CD4-positive, alpha-beta T cell treated with Interleukin-12 subunit alpha and Interleukin-12 subunit beta, for 1 hour (primary cell): ENCODE data around the gene RUFY3.
"Not testable (repeated sequence)": the region's sequence is repeated elsewhere in the genome, so short reads cannot be mapped to it uniquely, and the experiment has no call there.

Experiments used
- DNase-seq: peaks from one replicate; pipeline ENCODE4 v3.0.0-alpha.2; 2020

RUFY3 gene

DNA sequence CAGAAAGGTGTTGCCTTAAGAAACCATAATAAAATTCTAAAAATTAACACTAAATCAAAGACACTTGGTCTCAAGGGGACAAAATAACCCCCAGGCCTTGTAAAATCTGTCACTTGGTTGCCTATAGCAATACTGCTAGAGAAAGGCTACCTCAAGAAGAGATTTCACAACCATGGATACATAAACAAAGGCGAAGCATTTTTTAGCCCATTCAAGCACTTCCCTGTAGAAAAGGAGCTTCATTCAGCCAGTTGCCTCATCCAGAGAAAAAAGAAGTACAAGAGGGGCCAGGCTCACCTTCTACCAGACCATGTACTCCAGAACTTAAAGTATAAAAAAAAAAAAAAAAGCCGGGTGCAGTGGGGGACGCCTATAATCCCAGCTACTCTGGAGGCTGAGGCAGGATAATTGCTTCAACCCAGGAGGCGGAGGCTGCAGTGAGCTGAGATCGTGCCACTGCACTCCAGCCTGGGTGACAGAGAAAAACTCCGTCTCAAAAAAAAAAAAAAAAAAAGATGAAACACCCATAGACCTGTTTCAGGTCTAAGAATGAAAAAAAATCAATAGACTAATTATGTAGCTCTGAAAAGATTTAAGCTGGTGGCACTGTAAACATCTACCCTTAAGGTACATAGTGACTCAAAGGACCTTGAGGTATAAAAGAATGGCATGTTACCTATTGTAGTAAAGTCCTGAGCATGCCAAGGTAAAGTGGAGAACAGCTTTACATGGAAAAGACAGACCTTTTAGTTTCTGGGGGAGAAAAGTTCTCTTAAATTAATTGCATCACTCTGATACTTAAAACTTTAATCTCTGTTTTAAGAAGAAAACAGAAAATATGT, 18.0 kb downstream of the RUFY3 start:
- no peak for DNase-seq

DNA sequence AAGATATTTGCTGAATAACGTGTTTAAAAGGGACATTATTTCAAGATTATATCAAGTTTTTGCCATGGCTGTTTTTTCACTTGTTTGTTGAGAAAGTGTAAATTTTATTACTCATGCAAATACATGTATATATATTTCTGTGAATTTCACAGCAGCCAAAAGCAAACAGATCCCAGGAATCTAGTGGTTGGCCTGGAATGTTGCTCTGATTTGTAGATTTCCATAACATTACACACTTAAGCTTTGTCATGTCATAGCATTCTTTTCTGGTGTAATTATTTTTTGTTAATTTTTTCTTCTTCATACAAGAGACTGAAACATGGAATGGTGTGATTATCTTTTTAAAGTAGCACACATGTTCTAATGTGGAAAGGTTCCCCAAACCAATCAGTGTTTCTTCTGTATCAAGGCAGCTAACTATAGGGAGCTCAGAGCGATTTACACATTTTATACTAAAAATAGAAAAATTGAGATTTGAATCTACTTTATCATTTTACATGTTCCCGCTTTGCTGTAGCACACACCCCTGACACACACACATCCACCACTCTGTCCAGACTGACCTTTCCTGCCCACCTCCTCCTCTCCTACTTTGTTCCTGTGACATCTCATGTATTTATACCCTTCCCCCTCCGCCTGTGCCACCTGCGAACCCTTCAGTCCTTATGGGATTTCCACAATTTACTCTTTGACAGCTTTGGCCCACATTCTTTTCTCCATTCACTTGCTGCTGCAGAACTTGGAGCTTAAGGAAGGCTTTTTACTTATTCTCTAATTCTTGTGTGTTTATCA, 20.3 kb downstream of the RUFY3 start:
- DNase-seq: no peak

GRCh38 chr4:70743731-70744130, 22.0 kb downstream of the RUFY3 start:
- no peak for DNase-seq

DNA sequence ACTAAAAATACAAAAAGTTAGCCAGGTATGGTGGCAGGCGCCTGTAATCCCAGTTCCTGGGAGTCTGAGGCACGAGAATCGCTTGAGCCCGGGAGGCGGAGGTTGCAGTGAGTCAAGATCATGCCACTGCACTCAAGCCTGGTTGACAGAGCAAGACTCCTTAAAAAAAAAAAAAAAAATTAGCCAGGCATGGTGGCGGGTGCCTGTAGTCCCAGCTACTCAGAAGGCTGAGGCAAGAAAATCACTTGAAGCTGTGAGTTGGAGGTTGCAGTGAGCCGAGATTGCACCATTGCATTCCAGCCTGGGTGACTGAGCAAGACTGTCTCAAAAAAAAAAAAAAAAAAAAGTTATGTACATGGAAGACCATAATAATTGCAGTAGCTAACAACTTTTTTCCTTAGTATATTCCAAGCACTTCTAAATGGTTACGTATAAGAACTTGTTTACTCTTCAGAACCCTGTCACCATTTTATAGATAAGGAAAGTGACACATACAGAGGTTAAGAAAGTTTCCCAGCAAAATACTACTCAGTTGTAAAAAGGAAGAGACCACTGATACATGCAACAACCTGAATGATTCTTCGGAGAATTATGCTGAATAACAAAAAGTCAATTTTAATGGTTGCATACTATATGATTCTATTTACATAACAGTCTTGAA, 24.5 kb downstream of the RUFY3 start:
- DNase-seq: no peak

DNA sequence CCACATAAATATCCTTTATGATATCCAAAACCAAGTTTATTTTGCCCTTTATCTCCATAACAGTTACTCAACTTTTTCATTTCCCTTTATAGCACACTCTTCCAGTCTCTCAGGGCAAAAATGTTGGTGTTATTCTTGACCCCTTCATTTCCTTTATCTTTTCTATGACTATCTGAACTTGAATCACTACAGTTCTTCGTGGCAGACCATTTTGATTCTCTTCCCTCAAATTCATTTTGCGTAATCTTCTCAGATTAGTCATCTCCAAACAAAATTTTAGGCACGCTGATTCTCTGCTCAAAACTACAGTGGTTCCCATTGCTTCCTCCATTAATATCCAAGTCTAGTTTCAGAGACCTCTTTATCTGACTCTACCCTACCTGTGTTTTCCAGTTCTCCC, 26.1 kb downstream of the RUFY3 start:
- no peak for DNase-seq

DNA sequence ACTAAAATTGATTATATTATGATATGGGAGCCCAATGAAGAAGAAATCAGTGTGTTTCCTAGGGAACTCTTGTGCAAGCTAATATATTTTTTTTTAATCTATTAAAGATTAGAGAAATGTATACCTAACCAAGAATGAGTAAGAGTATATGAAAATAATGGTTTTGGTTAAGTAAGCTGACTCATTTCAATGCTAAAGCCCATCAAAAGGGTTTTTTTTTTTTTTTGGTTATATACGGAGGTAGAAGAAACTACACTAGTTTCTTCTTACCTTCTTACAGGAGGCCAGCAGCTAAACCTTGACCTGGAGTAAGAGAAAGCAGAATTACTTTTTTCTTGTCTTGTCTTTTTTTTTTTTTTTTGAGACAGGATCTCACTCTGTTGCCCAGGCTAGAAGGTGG, 27.5 kb downstream of the RUFY3 start:
- DNase-seq: no peak

DNA sequence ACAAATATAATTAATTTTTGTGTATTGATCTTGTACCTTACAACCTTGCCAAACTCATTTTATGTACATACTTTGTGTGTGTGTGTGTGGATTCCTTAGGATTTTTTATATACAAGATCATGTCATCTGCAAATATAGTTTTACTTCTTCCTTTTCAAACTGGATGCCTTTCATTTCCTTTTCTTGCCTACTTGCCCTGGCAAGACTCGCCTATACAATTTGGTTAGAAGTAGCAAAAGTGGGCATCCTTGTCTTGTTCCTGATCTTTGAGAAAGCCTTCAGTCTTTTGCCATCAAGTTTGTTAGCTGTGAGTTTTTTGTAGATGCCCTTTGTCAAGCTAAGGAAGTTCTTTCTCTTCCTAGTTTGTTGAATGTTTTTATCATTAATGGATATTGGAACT, 30.5 kb downstream of the RUFY3 start:
- no peak for DNase-seq

DNA sequence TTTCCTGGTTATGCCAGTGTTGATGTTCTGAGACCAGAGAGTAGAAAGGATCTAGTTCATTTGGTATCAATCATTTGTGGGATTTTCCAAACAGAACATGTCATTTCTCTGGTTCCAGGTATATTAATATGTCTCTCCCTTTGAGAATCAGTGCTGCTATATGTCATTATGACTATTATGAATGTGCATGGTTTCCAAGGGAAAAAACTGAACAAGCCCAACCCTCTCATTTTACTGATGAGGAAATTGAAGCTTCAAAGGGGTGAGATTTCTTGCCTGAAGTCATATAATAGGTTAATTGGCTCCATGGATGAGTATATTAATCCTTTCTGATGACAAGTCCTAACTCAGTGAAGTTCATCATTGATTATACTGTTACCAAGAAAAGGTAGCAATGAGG, 31.9 kb downstream of the RUFY3 start:
- no peak for DNase-seq

DNA sequence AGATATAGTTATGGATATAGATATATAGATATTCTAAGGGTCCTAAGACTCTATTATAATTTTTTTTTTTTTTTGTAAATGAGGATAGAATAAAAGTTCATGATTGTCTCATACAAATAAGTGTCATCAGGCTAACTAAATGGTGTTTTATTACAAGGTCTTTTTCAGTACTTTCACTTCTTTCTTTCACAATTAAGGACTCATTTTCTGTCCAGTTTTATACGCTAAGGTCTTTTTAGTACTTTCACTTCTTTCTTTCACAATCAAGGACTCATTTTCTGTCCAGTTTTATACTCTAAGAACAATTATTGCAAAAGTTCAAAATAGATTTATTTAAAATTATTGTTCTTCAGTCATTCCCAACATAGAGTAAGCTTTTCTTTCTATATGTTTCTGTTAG, 32.7 kb downstream of the RUFY3 start:
- no peak for DNase-seq

- no peak for DNase-seq
Observed at GRCh38 chr4:70754990-70755688, 33.4 kb downstream of the RUFY3 start.

GRCh38 chr4:70759126-70759525, 37.4 kb downstream of the RUFY3 start:
- DNase-seq: no peak

GRCh38 chr4:70759627-70760026, 37.9 kb downstream of the RUFY3 start:
- peak; percentile 7 for DNase-seq

GRCh38 chr4:70760662-70761061, 38.9 kb downstream of the RUFY3 start:
- DNase-seq: no peak

DNA sequence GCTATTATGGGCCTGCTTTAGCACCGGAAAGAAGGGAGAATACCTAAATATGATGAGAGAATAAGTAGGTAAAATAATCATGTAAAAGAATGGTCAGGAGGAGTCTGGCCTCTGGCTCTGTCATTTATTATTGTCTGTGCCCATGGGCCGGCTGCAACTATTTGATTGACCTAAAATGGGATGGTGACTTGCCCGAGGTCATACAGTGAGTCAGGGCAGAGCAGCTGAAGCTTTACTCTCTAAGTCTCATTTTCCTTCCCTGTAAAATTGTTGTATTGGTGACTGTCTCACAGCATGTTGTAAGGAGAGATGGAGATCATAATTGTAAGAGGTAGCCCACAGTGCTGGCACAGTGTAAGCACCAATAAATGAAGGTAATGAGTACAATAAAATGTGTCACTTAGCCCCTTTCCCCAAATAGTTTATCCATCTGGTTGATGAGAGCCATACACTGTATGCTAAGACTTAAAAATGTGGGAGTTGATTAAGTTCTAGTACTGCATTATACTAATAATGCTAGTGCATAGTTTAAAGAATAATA, 39.6 kb downstream of the RUFY3 start:
- no peak for DNase-seq

DNA sequence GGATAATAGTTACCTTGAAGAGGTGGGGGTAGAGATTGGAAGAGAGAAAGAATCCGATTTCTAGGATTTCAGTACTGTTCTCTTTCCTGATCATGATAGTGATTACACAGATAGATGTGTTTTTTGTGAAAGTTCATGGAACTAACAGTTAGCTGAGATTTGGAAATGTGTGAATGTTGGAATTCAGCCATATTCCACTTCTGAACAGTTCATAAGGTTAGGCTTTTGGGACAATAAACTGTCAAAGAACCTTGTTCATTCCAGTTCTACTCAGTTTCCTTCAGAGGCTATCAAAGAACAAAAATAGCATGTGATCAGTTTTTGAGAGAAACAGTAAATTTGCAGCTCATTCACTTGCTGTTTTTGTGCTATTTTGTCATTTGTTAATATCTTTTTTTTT, 43.6 kb downstream of the RUFY3 start:
- no peak for DNase-seq

- no peak for DNase-seq
Observed at GRCh38 chr4:70768301-70768948, 46.7 kb downstream of the RUFY3 start.

- DNase-seq: not testable (repeated sequence)
Observed at GRCh38 chr4:70769396-70769795, 47.6 kb downstream of the RUFY3 start.

DNA sequence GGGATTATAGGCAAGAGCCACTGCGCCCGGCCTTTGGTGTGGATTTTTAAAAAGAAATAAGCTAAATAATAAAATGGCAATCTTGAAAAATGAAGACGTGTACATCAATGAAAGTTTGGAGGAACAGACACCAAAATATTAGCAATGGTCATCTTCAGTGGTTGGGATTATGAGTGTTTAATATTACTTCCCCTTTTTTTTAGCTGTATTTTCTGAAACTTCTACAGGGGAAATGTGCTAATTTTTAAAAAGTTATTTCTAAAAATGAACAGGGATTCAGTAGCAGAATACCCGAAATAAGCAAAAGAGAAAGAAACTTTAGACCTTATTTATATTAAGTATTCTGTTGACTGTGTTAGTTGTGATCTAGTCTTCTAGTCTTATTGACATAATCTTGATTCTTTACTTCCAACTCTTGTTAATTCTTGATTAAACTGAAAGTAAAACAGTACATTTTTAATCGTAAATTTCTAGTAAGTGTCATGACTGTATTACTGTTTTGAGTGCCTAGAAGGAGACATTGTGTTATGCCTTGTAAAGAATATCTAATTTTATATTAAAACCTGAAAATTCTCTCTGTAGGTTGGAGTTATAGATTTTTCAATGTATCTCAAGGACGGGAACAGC, 51.3 kb downstream of the RUFY3 start:
- no peak for DNase-seq

DNA sequence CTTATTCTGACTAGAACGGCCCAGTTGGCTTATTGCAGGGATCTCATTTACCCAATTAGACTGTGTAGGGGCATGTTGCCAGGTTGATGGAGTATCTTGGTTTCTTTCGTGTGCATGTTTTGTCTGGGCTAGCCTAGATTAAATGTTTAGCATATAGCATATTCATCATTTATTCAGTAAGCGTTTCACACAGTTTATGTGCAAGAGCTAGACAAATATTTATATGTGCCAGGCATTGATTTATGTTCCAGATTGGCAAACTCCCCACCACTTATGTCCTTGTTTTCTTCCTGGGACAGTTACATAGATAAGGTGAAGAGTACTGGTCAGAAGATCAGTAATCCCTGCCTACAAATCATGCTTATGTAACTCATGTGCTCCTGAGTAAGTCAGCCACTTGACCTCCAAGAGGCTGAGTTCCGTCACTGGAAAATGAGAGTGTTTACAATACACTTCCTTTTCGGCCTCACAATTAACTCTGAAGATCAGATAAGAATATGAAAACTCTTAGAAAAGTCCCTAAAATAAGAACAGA, 57.2 kb downstream of the RUFY3 start:
- DNase-seq: no peak

- no peak for DNase-seq
Observed at GRCh38 chr4:70783096-70783495, 61.3 kb downstream of the RUFY3 start.

DNA sequence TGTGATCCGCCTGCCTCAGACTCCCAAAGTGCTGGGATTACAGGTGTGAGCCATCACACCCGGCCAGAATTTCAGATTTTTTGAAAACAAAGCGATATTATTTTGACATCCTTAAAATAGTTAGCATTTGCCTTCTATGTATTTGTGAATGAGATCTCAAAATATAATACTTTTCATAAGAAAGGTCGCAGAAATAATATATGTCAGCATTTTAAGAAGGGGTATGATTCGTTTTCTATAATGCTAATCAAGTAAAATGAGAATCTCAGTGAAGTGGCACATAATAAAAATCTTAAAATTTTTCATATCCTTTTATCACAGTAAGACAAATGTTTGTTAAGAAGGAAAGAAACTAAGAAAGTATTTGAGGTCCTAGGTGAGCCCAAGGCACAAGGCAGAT, 65.7 kb downstream of the RUFY3 start:
- DNase-seq: no peak

GRCh38 chr4:70788733-70789132, 67.0 kb downstream of the RUFY3 start:
- DNase-seq: no peak
